Renal cortical epithelial cell (primary cell): Measurements from ENCODE around the gene WDR90. TPM values are rescaled to one million over a fixed set of nuclear protein-coding genes. Genes with fewer than 3 reads are reported as not detected.

ENCODE experiments used
- DNase-seq: peaks from one replicate; pipeline ENCODE4 v3.0.0-alpha.2; 2011; ENCODE audit warnings: low read depth
- total RNA-seq: library from RNA; depleted of rRNA; stranded (reverse); fragments of >200 nt; gene quantifications from 2 replicates; pipeline ENCODE4 v1.2.3, GENCODE V29; 2014

Gene WDR90
- total RNA-seq, 1 donor from 2014 or later, result 18.5 TPM

GRCh38 chr16:638836-639235 lies 10.3 kb upstream of the WDR90 start:
- no peak for DNase-seq

GRCh38 chr16:640614-641013 lies 8.6 kb upstream of the WDR90 start:
- no peak for DNase-seq

- peak; percentile 28 for DNase-seq
Observed at GRCh38 chr16:641326-642188, 7.6 kb upstream of the WDR90 start, which contains the start of gene MCRIP2. Gene MCRIP2 (plus strand): TSS chr16:641828. CDS start chr16:641992, 164 bp downstream.

- DNase-seq, result no peak
Observed at GRCh38 chr16:642189-643049, 6.7 kb upstream of the WDR90 start.

GRCh38 chr16:643050-643368 lies 6.2 kb upstream of the WDR90 start:
- DNase-seq, result no peak

GRCh38 chr16:644556-644955 lies 4.6 kb upstream of the WDR90 start:
- DNase-seq, result no peak

GRCh38 chr16:645852-646678 lies 3.1 kb upstream of the WDR90 start:
- DNase-seq, result no peak

- DNase-seq, result no peak
Observed at GRCh38 chr16:646679-647172, 2.4 kb upstream of the WDR90 start.

GRCh38 chr16:647173-647902 lies 1.8 kb upstream of the WDR90 start:
- no peak for DNase-seq

GRCh38 chr16:648071-648780 lies 939 bp upstream of the WDR90 start:
- peak; percentile 47 for DNase-seq

GRCh38 chr16:649631-650030 lies 466 bp downstream of the WDR90 start:
- DNase-seq, result no peak

GRCh38 chr16:651844-652243 lies 2.7 kb downstream of the WDR90 start:
- DNase-seq, result no peak

- DNase-seq, result no peak
Observed at GRCh38 chr16:652454-653305, 3.5 kb downstream of the WDR90 start.

- no peak for DNase-seq
Observed at GRCh38 chr16:654034-654433, 4.9 kb downstream of the WDR90 start.

- DNase-seq, result no peak
Observed at GRCh38 chr16:657487-657886, 8.3 kb downstream of the WDR90 start.

GRCh38 chr16:658679-659571 lies 9.8 kb downstream of the WDR90 start:
- no peak for DNase-seq

- no peak for DNase-seq
Observed at GRCh38 chr16:659618-660017, 10.5 kb downstream of the WDR90 start.

GRCh38 chr16:660132-660458 lies 10.9 kb downstream of the WDR90 start:
- DNase-seq, result no peak
